ENCODE results near the gene PRICKLE2. TPM values are rescaled to one million over a fixed set of nuclear protein-coding genes. Genes with fewer than 3 reads are reported as not detected.

The PRICKLE2 gene
- polyA plus RNA-seq, 3 donors: not detected

GRCh38 chr3:64138656-64139375 lies 86.5 kb downstream of the PRICKLE2 start:
- intact Hi-C loops (cut with micrococcal nuclease): no loop called here
- Histone ChIP-seq H3K36me3 (replicated peaks in 1 of 2; ENCODE audit: control insufficient read depth in 1 of 2, insufficient read depth in 2 of 2, low read length in 2 of 2) (no peaks in the 10 kb centered on the region), H3K79me2 (ENCODE audit: insufficient read depth, low read length) (no peaks in the 10 kb centered on the region), H3K9me3 (replicated peaks in 1 of 2; ENCODE audit: control insufficient read depth in 1 of 2, insufficient read depth in 1 of 2, low read length in 2 of 2) (peaks cover 0 to 3% of the 10 kb centered on the region in 2 donors), H3K4me3 (replicated peaks in 1 of 3; ENCODE audit: low read depth in 2 of 3, low read length in 3 of 3) (no peak overlapping the region), H3K27me3 (ENCODE audit: control insufficient read depth in 2 of 2, insufficient read depth in 2 of 2, low read length in 2 of 2) (no peaks in the 10 kb centered on the region), H4K20me1 (ENCODE audit: insufficient read depth, low read length) (no peaks in the 10 kb centered on the region), H3K27ac (ENCODE audit: low read depth in 1 of 2, low read length in 2 of 2) (no peak overlapping the region), H3K4me1 (ENCODE audit: control insufficient read depth in 1 of 2, insufficient read depth in 2 of 2, low read length in 2 of 2) (no peaks in the 10 kb centered on the region), H3K4me2 (replicated peaks; ENCODE audit: extremely low read depth, low read length, poor library complexity, severe bottlenecking) (no peak overlapping the region), H3K9ac (ENCODE audit: insufficient read depth, low read length, poor library complexity, severe bottlenecking) (no peak overlapping the region), H2AFZ (ENCODE audit: insufficient read depth, low read depth, low read length, poor library complexity, severe bottlenecking) (no peak overlapping the region)
- H3K9me3 Mint-ChIP-seq: peaks cover 0 to 8% (median 2%) of the 10 kb centered on the region in 7 donors
- H3K36me3 Mint-ChIP-seq: no peaks in the 10 kb centered on the region
- no peaks in the 10 kb centered on the region for H3K4me1 Mint-ChIP-seq
- H3K27me3 Mint-ChIP-seq (ENCODE audit: low read depth in 3 of 3): peaks cover 0 to 2% (median 0%) of the 10 kb centered on the region in 3 donors
- H3K27ac Mint-ChIP-seq: no peak overlapping the region
- TF ChIP-seq CTCF (IDR thresholded peaks at IDR 0.05): no peak
- DNase-seq: no peak
- 89% methylated on average over 1 of the region's 2 CpGs for WGBS (ENCODE audit: insufficient coverage)
- H3K4me3 Mint-ChIP-seq: no peak overlapping the region

- Histone ChIP-seq H4K20me1 (ENCODE audit: insufficient read depth, low read length) (no peaks in the 10 kb centered on the region), H3K36me3 (replicated peaks in 1 of 2; ENCODE audit: control insufficient read depth in 1 of 2, insufficient read depth in 2 of 2, low read length in 2 of 2) (no peaks in the 10 kb centered on the region), H3K4me2 (replicated peaks; ENCODE audit: extremely low read depth, low read length, poor library complexity, severe bottlenecking) (no peak overlapping the region), H3K27me3 (ENCODE audit: control insufficient read depth in 2 of 2, insufficient read depth in 2 of 2, low read length in 2 of 2) (no peaks in the 10 kb centered on the region), H3K9ac (ENCODE audit: insufficient read depth, low read length, poor library complexity, severe bottlenecking) (no peak overlapping the region), H3K9me3 (replicated peaks in 1 of 2; ENCODE audit: control insufficient read depth in 1 of 2, insufficient read depth in 1 of 2, low read length in 2 of 2) (peaks cover 0 to 3% of the 10 kb centered on the region in 2 donors), H3K27ac (ENCODE audit: low read depth in 1 of 2, low read length in 2 of 2) (no peak overlapping the region), H3K4me1 (ENCODE audit: control insufficient read depth in 1 of 2, insufficient read depth in 2 of 2, low read length in 2 of 2) (no peaks in the 10 kb centered on the region), H2AFZ (ENCODE audit: insufficient read depth, low read depth, low read length, poor library complexity, severe bottlenecking) (no peak overlapping the region), H3K79me2 (ENCODE audit: insufficient read depth, low read length) (no peaks in the 10 kb centered on the region), H3K4me3 (replicated peaks in 1 of 3; ENCODE audit: low read depth in 2 of 3, low read length in 3 of 3) (no peak overlapping the region)
- H3K27me3 Mint-ChIP-seq (ENCODE audit: low read depth in 3 of 3): peaks cover 0 to 2% (median 0%) of the 10 kb centered on the region in 3 donors
- 80% methylated on average over 1 of the region's 1 CpG for WGBS (ENCODE audit: insufficient coverage)
- peaks cover 0 to 8% (median 3%) of the 10 kb centered on the region in 7 donors for H3K9me3 Mint-ChIP-seq
- DNase-seq: no peak
- H3K27ac Mint-ChIP-seq: peak overlapping the region in 1 of 7 donors; percentile 41
- no peak overlapping the region for H3K4me3 Mint-ChIP-seq
- no peaks in the 10 kb centered on the region for H3K4me1 Mint-ChIP-seq
- intact Hi-C loops (cut with micrococcal nuclease): no loop called here
- no peaks in the 10 kb centered on the region for H3K36me3 Mint-ChIP-seq
- no peak for TF ChIP-seq CTCF (IDR thresholded peaks at IDR 0.05)
Observed at GRCh38 chr3:64138046-64138445, 87.2 kb downstream of the PRICKLE2 start.

Data from CD14-positive monocyte (primary cell).